Astrocyte (in vitro differentiated cells and primary cell): Measurements from ENCODE around the gene UVSSA. TPM values are rescaled to one million over a fixed set of nuclear protein-coding genes. Genes with fewer than 3 reads are reported as not detected.

Source experiments
- DNase-seq: peaks from one replicate; pipeline ENCODE4 v3.0.0-alpha.2; 2010; ENCODE audit warnings: low read depth
- FAIRE-seq: peaks from 2 replicates; lab custom pipeline; 2011; peaks lifted over from hg19 to GRCh38; lab: Jason Lieb, UNC
- H2AFZ ChIP-seq: 2 replicates; pipeline ENCODE4 v1.6.0; 2012; ENCODE audit warnings: low read depth, low read length, inconsistent platforms
- H3K27ac ChIP-seq: 2 replicates; pipeline ENCODE4 v1.5.1; 2011; ENCODE audit warnings: low read depth, low read length, inconsistent platforms
- H3K27me3 ChIP-seq: 2 replicates; pipeline ENCODE4 v1.6.0; 2011; ENCODE audit warnings: low read length, inconsistent platforms; ENCODE audit not compliant: insufficient read depth
- H3K36me3 ChIP-seq: 2 replicates; pipeline ENCODE4 v1.5.1; 2011; ENCODE audit warnings: low read length, inconsistent platforms; ENCODE audit not compliant: insufficient read depth
- H3K4me1 ChIP-seq: 2 replicates; pipeline ENCODE4 v1.5.1; 2011; ENCODE audit warnings: low read length, inconsistent platforms; ENCODE audit not compliant: insufficient read depth
- H3K4me2 ChIP-seq: 2 replicates; pipeline ENCODE4 v1.6.0; 2012; ENCODE audit warnings: low read length, inconsistent platforms
- H3K4me3 ChIP-seq: 2 replicates; pipeline ENCODE4 v1.5.1; 2011; ENCODE audit warnings: low read depth, mild to moderate bottlenecking, low read length, inconsistent platforms; ENCODE audit not compliant: insufficient read depth
- H3K79me2 ChIP-seq: 2 replicates; pipeline ENCODE4 v1.6.0; 2012; ENCODE audit warnings: mild to moderate bottlenecking, low read length, inconsistent platforms; ENCODE audit not compliant: insufficient read depth
- H3K9ac ChIP-seq: 2 replicates; pipeline ENCODE4 v1.6.0; 2012; ENCODE audit warnings: mild to moderate bottlenecking, low read length, inconsistent platforms
- H3K9me3 ChIP-seq: 2 replicates; pipeline ENCODE4 v1.5.1; 2012; ENCODE audit warnings: low read depth, mild to moderate bottlenecking, low read length, inconsistent platforms; ENCODE audit not compliant: insufficient read depth
- H4K20me1 ChIP-seq: 2 replicates; pipeline ENCODE4 v1.6.0; 2012; ENCODE audit warnings: low read length, inconsistent platforms; ENCODE audit not compliant: insufficient read depth
- H3K27ac Mint-ChIP-seq: one replicate; pipeline ENCODE4 v1.8.0; 2021; ENCODE audit warnings: mild to moderate bottlenecking, mixed read lengths; ENCODE audit not compliant: unreplicated experiment
- H3K27me3 Mint-ChIP-seq: one replicate; pipeline ENCODE4 v1.8.0; 2021; ENCODE audit warnings: low read depth, mixed read lengths; ENCODE audit not compliant: unreplicated experiment
- H3K36me3 Mint-ChIP-seq: one replicate; pipeline ENCODE4 v1.8.0; 2021; ENCODE audit warnings: low read depth, mixed read lengths; ENCODE audit not compliant: unreplicated experiment
- H3K4me1 Mint-ChIP-seq: one replicate; pipeline ENCODE4 v1.8.0; 2021; ENCODE audit warnings: low read depth, mixed read lengths; ENCODE audit not compliant: unreplicated experiment
- H3K4me3 Mint-ChIP-seq: one replicate; pipeline ENCODE4 v1.8.0; 2021; ENCODE audit warnings: mild to moderate bottlenecking, moderate library complexity, mixed read lengths; ENCODE audit not compliant: unreplicated experiment
- H3K9me3 Mint-ChIP-seq: one replicate; pipeline ENCODE4 v1.8.0; 2021; ENCODE audit warnings: mild to moderate bottlenecking, mixed read lengths; ENCODE audit not compliant: unreplicated experiment
- EZH2 ChIP-seq: IDR thresholded peaks from 2 replicates; pipeline ENCODE4 v1.6.1; 2012; ENCODE audit warnings: mild to moderate bottlenecking, low read length, inconsistent platforms; ENCODE audit not compliant: insufficient read depth
- total RNA-seq: library from RNA; stranded (reverse); gene quantifications from 2 replicates; pipeline ENCODE4 v1.2.1, GENCODE V29; 2021
- TF ChIP-seq, protein P1 (sequence below): IDR thresholded peaks from 2 replicates; pipeline ENCODE4 v1.5.1; 2011; ENCODE audit warnings: low read depth, mild to moderate bottlenecking, inconsistent platforms, low read length, moderate library complexity; ENCODE audit not compliant: insufficient read depth

UVSSA gene
- total RNA-seq, 1 donor from 2014 or later, result 14.8 TPM

DNA sequence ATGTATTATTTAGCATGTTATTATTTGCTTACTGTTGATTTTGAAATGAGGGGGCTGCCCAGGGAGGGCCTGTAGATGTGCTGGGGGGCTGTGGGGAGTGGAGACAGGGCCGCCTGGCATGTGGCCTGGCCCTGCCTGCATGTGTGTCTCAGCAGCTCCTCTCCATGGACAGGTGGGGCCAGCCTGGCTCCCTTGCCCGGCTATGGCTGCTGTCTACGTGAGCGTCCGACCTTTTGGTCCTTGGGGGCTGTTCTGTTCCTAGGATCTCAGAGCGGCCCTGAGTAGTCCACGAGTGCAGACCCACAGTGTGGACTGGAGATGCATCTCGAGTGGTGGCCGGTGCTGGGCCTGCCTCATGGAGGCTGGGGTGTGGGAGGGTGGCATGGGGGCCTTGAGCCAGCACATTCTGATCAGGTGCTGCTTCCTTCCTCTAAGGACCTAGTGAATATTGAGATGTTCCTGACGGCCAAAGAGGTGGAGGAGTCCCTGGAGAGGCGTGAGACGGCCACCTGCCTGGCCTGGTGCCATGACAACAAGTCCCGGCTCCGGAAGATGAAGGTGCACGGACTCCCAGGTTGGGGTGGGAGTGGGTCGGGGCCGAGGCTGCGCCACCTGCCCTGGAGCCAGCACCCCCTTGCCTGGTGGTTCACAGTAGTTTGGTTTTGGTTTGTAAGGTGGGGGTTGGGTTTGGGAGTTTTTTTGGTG is 24.9 kb upstream of the UVSSA start:
- H2AFZ ChIP-seq, result no peak overlapping the region
- H3K27me3 ChIP-seq, result no peaks in the 10 kb centered on the region
- H3K27me3 Mint-ChIP-seq, result no peaks in the 10 kb centered on the region
- H3K79me2 ChIP-seq, result peaks cover 20% of the 10 kb centered on the region
- peaks cover 42% of the 10 kb centered on the region for H4K20me1 ChIP-seq
- H3K27ac Mint-ChIP-seq, result no peak overlapping the region
- H3K27ac ChIP-seq, result no peak overlapping the region
- FAIRE-seq (no peak), DNase-seq (no peak)
- no peaks in the 10 kb centered on the region for H3K9me3 Mint-ChIP-seq
- H3K4me3 Mint-ChIP-seq, result no peak overlapping the region
- no peaks in the 10 kb centered on the region for H3K36me3 ChIP-seq
- TF ChIP-seq, protein P1, sequence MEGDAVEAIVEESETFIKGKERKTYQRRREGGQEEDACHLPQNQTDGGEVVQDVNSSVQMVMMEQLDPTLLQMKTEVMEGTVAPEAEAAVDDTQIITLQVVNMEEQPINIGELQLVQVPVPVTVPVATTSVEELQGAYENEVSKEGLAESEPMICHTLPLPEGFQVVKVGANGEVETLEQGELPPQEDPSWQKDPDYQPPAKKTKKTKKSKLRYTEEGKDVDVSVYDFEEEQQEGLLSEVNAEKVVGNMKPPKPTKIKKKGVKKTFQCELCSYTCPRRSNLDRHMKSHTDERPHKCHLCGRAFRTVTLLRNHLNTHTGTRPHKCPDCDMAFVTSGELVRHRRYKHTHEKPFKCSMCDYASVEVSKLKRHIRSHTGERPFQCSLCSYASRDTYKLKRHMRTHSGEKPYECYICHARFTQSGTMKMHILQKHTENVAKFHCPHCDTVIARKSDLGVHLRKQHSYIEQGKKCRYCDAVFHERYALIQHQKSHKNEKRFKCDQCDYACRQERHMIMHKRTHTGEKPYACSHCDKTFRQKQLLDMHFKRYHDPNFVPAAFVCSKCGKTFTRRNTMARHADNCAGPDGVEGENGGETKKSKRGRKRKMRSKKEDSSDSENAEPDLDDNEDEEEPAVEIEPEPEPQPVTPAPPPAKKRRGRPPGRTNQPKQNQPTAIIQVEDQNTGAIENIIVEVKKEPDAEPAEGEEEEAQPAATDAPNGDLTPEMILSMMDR, result no peak
- no peak for TF ChIP-seq EZH2
- H3K4me1 Mint-ChIP-seq, result no peaks in the 10 kb centered on the region
- peaks cover 15% of the 10 kb centered on the region for H3K36me3 Mint-ChIP-seq
- no peak overlapping the region for H3K9ac ChIP-seq
- H3K4me2 ChIP-seq, result no peak overlapping the region
- no peak overlapping the region for H3K4me3 ChIP-seq
- H3K9me3 ChIP-seq, result peaks cover 12% of the 10 kb centered on the region
- peaks cover 17% of the 10 kb centered on the region for H3K4me1 ChIP-seq

DNA sequence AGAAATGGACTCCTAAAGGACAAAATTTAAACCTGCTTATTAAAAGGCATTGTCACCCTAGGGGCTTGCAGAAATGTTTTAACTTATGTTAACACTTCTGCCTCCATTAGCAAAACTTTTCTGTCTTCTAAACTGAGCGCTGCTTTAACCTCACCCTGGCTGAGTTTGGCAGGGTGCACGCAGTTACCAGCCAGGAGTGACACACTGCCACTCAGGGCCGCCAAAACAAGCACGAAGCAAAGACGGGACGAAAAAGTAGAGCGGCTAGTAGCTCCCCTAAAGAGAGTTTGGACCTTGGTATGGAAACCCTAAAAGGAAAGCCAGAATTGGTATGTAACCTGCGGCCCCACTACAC is 23.8 kb upstream of the UVSSA start:
- Histone ChIP-seq H3K4me2 (peak overlapping the region; percentile 68), H3K79me2 (peaks cover 27% of the 10 kb centered on the region), H4K20me1 (peaks cover 34% of the 10 kb centered on the region), H3K9me3 (peaks cover 12% of the 10 kb centered on the region), H3K4me3 (no peak overlapping the region), H3K9ac (peak overlapping the region; percentile 68), H3K27ac (peak overlapping the region; percentile 93), H3K4me1 (peaks cover 17% of the 10 kb centered on the region), H3K27me3 (no peaks in the 10 kb centered on the region), H2AFZ (no peak overlapping the region), H3K36me3 (peaks cover 1% of the 10 kb centered on the region)
- TF ChIP-seq EZH2, result no peak
- TF ChIP-seq, protein P1, result no peak
- H3K4me1 Mint-ChIP-seq, result no peaks in the 10 kb centered on the region
- H3K27ac Mint-ChIP-seq, result peak overlapping the region; percentile 55
- no peak for DNase-seq
- no peak overlapping the region for H3K4me3 Mint-ChIP-seq
- H3K36me3 Mint-ChIP-seq, result peaks cover 15% of the 10 kb centered on the region
- H3K9me3 Mint-ChIP-seq, result no peaks in the 10 kb centered on the region
- no peak for FAIRE-seq
- H3K27me3 Mint-ChIP-seq, result no peaks in the 10 kb centered on the region
